ENCODE data around the gene DNAH8.

The DNAH8 gene

DNA sequence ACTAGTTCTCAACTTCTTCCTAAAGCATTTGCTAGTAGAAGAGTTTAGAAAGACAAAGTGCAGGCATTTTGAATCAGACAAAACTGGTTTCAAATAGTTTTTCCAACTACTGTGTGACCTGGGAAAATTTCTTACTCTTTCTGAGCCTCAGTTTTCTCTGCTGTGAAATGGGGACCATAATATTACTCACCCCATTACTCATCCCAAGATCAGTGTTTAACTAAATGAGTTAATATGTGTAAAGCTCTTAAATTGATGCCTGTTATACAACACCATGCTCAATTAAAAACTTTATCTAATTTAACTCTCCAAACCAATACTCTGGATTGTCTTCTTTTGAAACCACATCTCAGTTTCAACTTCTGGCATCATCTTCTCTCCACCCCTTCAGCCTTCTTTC is 87.4 kb downstream of the DNAH8 start:
- no peak overlapping the region for H3K4me3 ChIP-seq (ENCODE audit: low read depth, low read length)
- no peak for TF ChIP-seq CTCF (IDR thresholded peaks at IDR 0.05; ENCODE audit: control insufficient read depth, extremely low read depth, insufficient read depth)
- DNase-seq (ENCODE audit: low read depth), result no peak

DNA sequence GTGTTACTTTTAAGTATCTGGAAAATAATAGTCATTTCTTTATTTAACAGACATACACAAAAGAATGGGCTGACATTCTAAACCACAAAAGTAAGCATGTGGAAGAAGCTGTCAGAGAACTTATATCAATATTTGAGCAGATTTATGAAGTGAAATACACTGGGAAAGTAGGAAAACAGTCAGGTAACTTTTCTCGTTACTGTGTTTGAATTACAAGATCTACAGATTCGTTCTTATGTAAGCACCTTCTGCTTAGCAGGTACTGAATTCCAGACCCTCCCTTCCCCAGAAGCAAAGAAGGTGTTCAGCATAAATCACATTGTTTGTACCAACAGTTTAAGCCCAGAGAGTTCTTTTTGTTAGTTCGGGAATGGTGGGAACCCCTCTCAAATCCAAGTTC is 88.0 kb downstream of the DNAH8 start:
- TF ChIP-seq CTCF (IDR thresholded peaks at IDR 0.05; ENCODE audit: control insufficient read depth, extremely low read depth, insufficient read depth), result no peak
- no peak overlapping the region for H3K4me3 ChIP-seq (ENCODE audit: low read depth, low read length)
- peak; percentile 72 for DNase-seq (ENCODE audit: low read depth)

DNA sequence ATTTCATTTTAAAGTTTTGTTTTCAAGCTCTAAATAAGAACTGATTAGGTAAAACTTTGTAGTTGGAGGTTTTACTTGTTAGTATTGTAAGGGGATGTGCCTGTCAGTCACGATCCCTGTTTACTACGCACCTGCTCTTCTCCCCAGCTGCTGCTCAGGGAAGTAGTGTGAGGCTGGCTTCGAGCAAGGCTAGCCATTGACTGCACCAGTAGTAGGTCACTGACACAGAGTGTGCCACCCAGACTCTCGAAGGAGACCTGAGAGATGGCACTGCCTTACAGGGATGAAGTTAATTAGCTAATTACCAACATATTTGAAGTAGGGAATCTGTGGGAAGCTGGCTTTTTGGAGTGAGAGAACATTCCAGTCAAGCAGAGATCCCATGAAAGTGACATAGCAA is 89.2 kb downstream of the DNAH8 start:
- no peak for TF ChIP-seq CTCF (IDR thresholded peaks at IDR 0.05; ENCODE audit: control insufficient read depth, extremely low read depth, insufficient read depth)
- H3K4me3 ChIP-seq (ENCODE audit: low read depth, low read length), result no peak overlapping the region
- no peak for DNase-seq (ENCODE audit: low read depth)

DNA sequence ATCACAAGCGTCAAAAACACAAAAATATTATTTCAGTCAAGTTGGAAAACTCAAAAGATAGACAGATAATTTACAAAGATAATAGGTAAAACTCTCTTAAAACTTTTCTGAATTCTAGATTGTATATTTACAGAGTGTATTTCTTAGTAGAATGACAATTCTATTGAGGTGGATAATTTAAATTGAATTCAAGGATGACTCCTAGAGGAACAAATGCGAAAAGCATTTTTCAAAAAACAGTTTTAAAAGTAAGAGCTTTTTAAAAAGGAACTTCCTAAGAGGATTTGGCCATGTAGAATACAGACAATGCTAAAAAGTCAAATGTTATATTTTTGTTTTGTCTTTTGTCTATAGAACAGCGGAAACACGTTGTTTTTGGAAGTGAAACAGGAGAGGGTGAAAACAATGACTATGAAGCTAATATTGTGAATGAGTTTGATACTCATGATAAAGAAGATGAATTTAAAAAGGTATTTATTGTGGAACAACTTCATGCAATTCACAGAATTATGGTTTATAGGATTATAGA is 90.1 kb downstream of the DNAH8 start:
- DNase-seq (ENCODE audit: low read depth), result no peak
- TF ChIP-seq CTCF (IDR thresholded peaks at IDR 0.05; ENCODE audit: control insufficient read depth, extremely low read depth, insufficient read depth), result peak; percentile 22; the same call in 1 of the 2 replicates

DNA sequence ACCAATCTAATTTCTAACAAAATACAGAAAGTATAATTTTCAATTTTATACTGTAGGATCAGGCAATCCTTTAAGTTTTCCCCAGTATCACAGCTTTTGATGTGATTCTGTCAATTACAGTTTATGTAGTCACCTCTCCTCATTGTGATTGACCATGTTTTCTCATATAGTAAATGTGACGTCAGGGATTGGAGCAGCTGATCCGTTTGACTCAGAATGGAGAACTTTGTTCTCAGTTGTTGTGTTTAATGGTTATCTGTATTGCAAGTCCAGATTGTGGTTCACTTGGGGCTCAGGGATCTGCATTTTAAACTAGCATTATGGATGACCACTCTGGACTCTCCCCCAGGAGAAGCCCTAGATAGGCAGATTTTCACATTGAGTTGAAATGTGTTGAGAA is 90.6 kb downstream of the DNAH8 start:
- no peak overlapping the region for H3K4me3 ChIP-seq (ENCODE audit: low read depth, low read length)
- TF ChIP-seq CTCF (IDR thresholded peaks at IDR 0.05; ENCODE audit: control insufficient read depth, extremely low read depth, insufficient read depth), result no peak
- DNase-seq (ENCODE audit: low read depth), result no peak

More for the DNA sequence above, 90.1 kb downstream of the DNAH8 start:
- H3K4me3 ChIP-seq (ENCODE audit: low read depth, low read length), result no peak overlapping the region

- DNase-seq (ENCODE audit: low read depth), result no peak
- TF ChIP-seq CTCF (IDR thresholded peaks at IDR 0.05; ENCODE audit: control insufficient read depth, extremely low read depth, insufficient read depth), result peak; percentile 45
- H3K4me3 ChIP-seq (ENCODE audit: low read depth, low read length), result no peak overlapping the region
Measured at GRCh38 chr6:38806271-38806670, 91.2 kb downstream of the DNAH8 start.

- no peak overlapping the region for H3K4me3 ChIP-seq (ENCODE audit: low read depth, low read length)
- no peak for TF ChIP-seq CTCF (IDR thresholded peaks at IDR 0.05; ENCODE audit: control insufficient read depth, extremely low read depth, insufficient read depth)
- DNase-seq (ENCODE audit: low read depth), result no peak
Measured at GRCh38 chr6:38806833-38807232, 91.7 kb downstream of the DNAH8 start.

Measured in LNCaP clone FGC (cell line).